HG03469 (cell line): ENCODE measurements around the gene RAMACL.
A peak's percentile ranks its signal among the peaks of the same experiment; 100 is the strongest.
"Not testable (repeated sequence)": the region's sequence is repeated elsewhere in the genome, so short reads cannot be mapped to it uniquely, and the experiment has no call there.

Experiments used
- ATAC-seq: cut with Tn5 transposase; IDR thresholded peaks from one replicate; pipeline ENCODE4 v1.9.1; 2021; ENCODE audit warnings: mild to moderate bottlenecking, moderate library complexity, moderate number of reproducible peaks; ENCODE audit not compliant: unreplicated experiment

Gene RAMACL

DNA sequence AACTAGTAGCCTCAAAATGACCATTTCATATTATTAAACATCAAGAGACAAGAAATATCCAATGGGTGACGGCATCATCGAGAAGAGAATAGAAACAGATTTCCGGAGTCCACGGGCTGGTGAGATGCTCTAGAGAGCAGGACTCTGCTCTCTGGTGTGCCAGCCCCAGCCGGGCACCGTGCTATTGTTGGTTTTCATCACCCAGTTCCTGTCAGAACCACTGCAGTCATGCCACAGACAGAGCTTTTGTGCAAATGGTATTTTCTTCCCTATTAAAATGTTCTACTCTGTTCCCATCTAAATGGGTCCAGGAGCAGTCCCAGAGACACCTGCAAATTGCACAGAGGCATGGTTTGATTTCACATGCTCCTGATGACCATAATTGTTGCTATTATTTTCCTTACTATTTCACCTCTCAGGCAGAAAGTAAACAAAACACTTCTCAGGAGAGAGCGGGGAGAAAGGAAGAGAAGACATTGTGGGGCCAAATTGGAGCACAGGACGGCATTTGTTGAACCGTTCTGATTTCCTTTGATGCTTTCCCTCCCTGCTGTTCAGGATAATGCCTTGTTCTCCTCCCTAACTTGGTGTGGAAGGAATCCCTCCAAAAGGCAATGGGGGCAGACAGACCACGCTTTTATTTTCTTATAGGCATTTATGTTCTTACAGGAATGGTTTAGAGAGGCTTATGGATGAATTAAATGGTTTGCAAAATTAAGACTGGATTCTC lies 11.4 kb upstream of the RAMACL start:
- ATAC-seq = no peak

GRCh38 chr6:166596776-166597507 lies 10.5 kb upstream of the RAMACL start:
- no peak for ATAC-seq

DNA sequence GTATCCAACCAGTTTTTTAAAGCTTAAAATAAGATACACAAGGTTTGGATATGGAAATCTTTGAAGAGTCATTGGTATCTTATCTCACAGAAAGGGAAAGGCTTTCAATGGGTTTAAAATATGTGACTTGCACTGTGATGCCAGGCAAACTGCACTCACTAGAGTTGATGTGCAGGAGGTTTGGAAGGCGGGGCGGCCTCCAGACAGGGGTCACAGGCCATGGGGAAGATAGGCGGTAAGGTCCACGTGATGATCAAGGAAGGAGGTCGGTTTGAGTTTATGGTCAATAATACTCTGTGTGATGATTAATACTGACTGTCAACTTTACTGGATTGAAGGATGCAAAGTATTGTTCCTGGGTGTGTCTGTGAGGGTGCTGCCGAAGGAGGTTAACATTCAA lies 9.5 kb upstream of the RAMACL start:
- ATAC-seq = no peak

DNA sequence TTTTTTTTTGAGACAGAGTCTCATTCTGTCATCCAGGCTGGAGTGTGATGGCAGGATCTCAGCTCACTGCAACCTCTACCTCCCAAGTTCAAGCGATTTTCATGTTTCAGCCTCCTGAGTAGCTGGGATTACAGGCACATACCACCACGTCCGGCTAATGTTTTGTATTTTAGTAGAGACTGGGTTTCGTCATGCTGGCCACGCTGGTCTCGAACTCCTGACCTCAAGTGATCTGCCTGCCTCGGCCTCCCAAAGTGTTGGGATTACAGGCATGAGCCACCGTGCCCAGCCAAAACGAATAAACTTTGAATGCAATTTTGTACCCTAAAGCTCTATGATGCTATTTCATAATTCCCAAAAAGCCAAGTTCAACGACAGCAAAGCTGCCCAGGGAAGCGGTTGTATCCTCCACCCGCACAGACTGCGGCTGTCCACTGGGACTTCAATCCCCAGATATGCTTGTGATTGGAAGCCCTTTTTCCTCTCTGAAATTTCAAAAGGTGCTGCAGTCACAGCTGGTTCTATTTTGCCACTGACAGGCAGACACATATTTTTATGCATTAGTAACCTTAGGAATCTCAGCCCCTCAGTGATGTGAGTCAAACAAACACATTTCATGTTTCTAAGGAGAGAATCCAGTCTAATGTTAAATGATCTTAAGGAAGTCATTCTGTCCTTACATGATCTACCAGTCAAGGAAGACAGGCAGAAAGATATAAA lies 8.7 kb upstream of the RAMACL start:
- no peak for ATAC-seq

DNA sequence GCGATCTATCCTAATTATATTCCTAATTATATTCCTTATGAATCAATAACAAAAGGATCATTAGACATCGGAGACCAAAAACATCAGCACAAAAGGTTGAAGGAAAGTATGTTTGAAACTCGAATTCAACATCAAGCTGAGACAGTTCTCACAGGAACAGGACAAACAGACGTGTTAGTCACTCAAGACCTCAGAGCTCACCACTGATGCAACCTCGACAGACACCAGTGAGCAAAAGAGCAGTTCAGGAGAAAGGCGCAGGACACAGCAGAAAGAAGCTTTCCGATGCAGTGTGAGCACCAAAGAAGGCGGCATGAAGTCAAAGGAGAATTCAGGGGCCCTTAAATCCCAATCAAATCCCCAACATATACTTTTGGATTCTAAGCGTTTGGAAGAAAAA lies 6.3 kb upstream of the RAMACL start:
- no peak for ATAC-seq

- no peak for ATAC-seq
Measured at GRCh38 chr6:166591961-166592520, 5.6 kb upstream of the RAMACL start.

GRCh38 chr6:166591026-166591425 lies 4.5 kb upstream of the RAMACL start:
- no peak for ATAC-seq

GRCh38 chr6:166589786-166590574 lies 3.5 kb upstream of the RAMACL start:
- ATAC-seq = no peak

DNA sequence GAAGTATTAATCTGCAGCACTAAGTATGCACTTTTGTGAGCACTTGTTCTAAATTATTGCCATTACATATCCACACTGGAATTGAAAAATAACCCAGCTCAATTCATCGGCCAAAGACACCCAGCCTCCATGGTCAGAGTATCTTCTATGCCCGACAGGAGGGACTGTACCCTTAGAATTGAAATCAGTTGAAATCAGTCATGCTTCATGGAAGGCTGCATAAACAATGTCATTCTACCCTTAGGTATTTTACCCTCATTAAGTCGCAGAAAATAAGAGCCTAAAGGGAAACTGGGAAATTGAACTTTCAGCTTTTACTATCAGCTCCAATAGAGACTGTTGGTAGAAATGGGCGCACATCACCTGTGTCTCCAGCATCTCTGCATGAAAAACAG lies 2.9 kb upstream of the RAMACL start:
- ATAC-seq = no peak

- ATAC-seq = no peak
Measured at GRCh38 chr6:166588691-166589336, 2.3 kb upstream of the RAMACL start.

- peak; percentile 71 for ATAC-seq
Measured at GRCh38 chr6:166587631-166588413, 1.3 kb upstream of the RAMACL start.

GRCh38 chr6:166584853-166585429 lies 1.5 kb downstream of the RAMACL start:
- ATAC-seq = no peak

DNA sequence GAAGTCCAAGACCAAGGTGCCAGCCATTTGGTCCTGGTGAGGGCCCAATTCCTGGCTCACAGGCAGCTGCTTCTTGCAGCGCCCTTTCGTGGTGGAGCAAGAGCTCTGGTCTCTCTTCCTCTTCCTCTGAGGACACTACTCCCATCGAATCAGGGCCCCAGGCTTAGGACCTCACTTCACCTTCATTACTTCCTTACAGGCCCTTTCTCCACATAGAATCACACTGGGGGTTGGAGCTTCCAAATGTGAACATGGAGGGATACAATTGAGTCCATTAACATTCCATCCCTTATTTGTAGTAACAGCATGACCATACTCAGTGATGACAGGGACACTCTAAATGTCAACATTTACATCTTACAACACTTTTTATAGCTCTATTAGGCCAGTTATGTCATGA lies 2.3 kb downstream of the RAMACL start:
- ATAC-seq = no peak

- no peak for ATAC-seq
Measured at GRCh38 chr6:166583230-166583965, 3.1 kb downstream of the RAMACL start.

DNA sequence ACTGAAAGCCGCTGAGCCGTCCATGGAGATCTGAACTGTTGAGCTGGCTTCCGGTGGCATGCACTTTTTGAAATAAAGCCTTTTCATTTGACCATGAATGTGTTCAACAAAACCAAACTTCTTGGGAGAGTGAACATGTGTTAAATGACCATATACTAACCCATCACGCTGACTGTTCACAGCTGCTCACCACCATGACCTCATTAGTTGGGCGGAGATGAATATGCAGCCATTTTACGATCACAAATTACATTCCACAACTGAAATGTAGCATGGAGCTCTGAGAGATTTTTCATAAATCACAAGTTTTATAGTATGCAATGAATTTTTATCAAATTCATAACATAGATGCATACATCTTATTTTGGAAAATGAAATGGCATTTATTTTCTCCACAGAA lies 4.2 kb downstream of the RAMACL start:
- no peak for ATAC-seq

GRCh38 chr6:166581801-166582200 lies 4.7 kb downstream of the RAMACL start:
- ATAC-seq = not testable (repeated sequence)

DNA sequence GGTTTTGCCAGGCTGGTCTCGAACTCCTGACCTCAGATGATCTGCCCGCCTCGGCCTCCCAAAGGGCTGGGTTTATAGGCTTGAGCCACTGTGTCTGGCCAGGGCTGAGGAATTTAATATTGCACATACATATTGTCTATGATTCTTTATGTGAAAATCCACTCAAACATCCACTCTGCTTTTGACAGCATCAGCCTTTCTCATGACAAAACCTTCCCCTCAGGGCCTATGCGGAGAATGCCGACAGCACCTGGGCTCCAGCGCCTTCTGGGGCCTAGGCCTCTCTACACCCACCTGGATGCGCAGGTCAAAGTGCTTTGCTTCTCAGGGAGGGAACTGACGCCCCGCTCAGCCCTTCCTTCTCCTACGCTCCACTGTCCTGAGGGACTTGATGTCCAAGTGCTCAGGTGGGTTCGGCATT lies 5.4 kb downstream of the RAMACL start:
- ATAC-seq = no peak
